Ramos (cell line): ENCODE data around the gene CCDC85C.

Experiments used
- in situ Hi-C: fragments of 300-500 bp; cut with MboI; formaldehyde crosslinking; loops from one replicate; pipeline ENCODE4 v1.14.3; 2022; ENCODE audit warnings: low sequenced_read_pairs; ENCODE audit not compliant: unreplicated experiment

CCDC85C gene

GRCh38 chr14:99531251-99532096, 72.5 kb downstream of the CCDC85C start:
- in situ Hi-C loops, result loop anchor here (10.0 kb wide), 1 partner anchor 353 kb away; no protein-coding TSS in a partner anchor

- in situ Hi-C loops, result loop anchor here (10.0 kb wide), 1 partner anchor 354 kb away; no protein-coding TSS in a partner anchor
Observed at GRCh38 chr14:99530407-99531155, 73.4 kb downstream of the CCDC85C start.

GRCh38 chr14:99529899-99530298, 74.1 kb downstream of the CCDC85C start:
- in situ Hi-C loops, result loop anchor here (10.0 kb wide), 1 partner anchor 355 kb away; no protein-coding TSS in a partner anchor

- in situ Hi-C loops, result no loop called here
Observed at GRCh38 chr14:99527427-99528076, 76.5 kb downstream of the CCDC85C start.

GRCh38 chr14:99527026-99527425, 77.0 kb downstream of the CCDC85C start:
- in situ Hi-C loops, result no loop called here

GRCh38 chr14:99525699-99526080, 78.3 kb downstream of the CCDC85C start:
- in situ Hi-C loops, result no loop called here

GRCh38 chr14:99524804-99525698, 79.0 kb downstream of the CCDC85C start:
- in situ Hi-C loops, result no loop called here

GRCh38 chr14:99524091-99524661, 79.8 kb downstream of the CCDC85C start:
- in situ Hi-C loops, result no loop called here

DNA sequence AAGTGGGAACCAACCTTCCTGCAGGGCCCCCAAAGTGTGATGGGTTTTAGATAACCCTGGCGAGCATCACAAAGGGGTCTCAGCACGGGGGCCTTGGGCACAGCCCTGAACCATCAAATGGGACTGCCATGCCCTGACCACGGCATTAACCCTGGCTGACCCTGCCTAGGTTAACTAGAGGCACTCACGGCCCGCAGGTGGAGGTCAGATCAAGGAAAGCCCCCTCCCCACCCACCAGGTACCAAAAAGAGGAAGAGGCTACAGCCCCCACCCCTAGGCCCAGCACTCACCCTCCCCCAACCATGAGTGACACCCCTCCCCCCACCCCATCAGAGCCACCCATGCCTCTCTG, 80.3 kb downstream of the CCDC85C start:
- in situ Hi-C loops, result no loop called here

DNA sequence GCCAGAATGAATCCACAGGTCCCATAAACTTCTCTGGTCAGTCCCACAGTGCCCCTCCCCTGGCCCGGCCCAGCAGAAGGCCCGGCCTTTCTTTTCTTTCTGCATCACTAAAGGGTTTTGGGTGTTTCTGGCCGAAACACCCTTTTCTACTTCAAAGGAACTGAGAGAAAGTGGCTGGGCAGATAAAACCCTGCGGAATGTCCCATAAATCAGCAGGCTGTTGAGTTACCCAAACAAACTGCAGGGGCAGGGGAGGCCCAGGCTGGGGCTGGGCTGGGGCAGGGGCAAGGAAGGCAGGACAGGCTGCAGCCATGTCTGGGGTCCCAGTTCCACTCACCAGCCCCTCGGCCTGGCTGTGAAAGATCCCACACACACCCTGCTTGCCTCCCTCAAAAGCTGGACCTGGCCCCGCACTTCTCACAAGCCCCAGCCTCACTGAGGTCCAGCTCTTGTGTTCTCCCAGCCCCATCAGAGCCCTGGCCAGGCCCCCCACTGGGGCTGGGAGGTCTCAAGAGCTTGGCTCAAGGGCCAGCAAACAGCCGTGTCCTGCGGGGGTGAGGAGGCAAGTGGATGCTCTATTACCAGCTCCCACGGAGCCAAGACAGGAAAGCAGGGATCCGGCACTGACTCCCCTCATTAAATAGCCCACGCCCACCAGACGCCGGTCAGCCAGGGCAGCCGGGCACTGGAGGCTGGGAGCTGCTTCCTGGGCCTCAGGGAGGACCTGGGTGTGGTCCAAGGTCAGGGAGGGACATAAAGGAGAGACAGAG, 80.9 kb downstream of the CCDC85C start:
- in situ Hi-C loops, result no loop called here

DNA sequence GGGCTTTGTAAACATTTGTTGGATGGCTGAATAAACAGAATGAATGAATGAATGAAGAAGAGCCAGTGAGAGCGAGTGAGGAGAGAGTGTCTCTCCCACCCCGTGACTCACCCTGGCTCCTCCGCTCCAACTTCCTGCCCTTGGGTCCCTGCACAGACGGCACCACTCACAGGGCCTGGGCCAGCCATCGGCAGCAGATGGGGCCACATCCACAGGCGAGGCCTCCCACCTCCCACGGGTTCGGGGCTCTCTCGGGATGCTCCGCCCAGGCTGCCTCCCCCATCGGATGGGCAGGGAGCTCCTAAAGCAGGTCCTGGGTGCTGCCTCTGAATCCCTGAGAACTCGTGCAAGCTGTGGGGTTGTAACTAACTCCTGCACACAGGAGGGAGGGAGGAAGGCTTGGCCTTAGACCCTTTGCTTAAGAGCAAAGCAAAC, 81.5 kb downstream of the CCDC85C start:
- in situ Hi-C loops, result no loop called here

- in situ Hi-C loops, result no loop called here
Observed at GRCh38 chr14:99522025-99522401, 82.0 kb downstream of the CCDC85C start.

DNA sequence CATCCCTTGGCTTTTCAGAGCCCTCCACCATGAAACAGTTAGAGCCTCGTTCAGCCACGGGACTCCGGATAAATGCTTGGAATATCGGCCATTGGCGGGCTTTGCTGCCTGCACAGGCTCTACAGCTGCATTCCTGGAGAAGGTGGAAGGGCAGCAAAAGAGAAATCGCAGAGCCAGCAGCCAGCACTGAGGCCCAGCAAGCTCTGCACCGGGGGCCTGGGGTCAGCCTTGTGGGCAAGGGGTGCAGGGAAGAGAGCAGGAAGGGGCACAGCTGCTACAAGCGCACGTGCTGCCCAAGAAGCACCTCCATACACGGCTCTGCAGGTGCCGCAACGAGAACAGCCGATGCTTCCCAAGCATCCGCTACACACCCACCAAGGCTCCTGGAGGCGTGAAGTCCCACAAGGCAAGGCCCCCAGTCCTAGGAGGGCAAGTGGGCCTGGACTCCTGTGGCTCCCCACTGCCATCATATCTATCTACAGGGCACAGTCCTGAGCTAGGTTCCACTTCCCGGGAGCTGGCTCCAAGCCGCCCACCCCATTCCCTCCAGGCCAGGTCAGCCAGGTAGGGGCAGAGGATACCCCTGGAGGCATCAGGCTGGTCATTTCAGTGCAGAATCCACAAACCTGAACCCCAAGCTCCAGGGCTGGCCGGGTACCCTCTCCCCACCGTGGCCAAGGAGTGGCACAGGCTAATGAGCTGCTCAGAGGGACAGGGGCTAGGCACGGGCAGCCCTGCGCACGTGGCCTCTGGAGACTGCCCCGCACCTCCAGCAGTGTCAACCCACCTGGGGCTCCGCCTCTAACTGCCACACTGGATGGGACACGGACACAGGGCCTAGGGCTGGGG, 82.6 kb downstream of the CCDC85C start:
- in situ Hi-C loops, result no loop called here

DNA sequence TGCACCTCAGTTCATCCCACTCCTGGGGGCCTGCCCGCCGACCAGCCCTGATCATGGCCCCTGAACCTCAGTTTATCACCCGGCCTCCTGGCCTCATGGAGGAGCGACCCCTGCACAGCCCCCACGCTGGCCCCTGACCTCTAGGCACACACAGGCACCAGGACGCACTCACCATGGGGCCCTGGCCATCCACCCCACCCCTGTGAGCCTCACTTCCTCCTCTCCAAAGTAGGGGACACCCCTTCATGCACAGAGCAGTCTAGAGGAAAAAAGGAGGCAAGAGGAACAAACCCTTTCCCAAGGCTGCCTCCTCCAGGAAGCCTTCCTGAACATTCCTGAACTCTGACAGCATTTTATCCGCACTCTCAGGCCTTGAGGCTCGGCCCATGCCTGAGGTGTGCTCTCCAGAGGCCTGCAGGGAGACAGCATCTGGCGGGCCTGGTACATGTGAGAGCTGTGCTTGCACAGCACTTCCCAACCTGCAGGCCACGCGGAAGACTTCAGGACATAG, 83.4 kb downstream of the CCDC85C start:
- in situ Hi-C loops, result no loop called here

GRCh38 chr14:99519931-99520421, 84.0 kb downstream of the CCDC85C start:
- in situ Hi-C loops, result no loop called here

- in situ Hi-C loops, result no loop called here
Observed at GRCh38 chr14:99519347-99519881, 84.6 kb downstream of the CCDC85C start.
